WTC11 (cell line): ENCODE measurements around the gene P4HB. TPM values are rescaled to one million over a fixed set of nuclear protein-coding genes. Genes with fewer than 3 reads are reported as not detected.

ENCODE experiments used
- ATAC-seq: fragments of 200-7000 bp; cut with Tn5 transposase; 2 replicates; pipeline ENCODE4 v1.10.0; 2021; ENCODE audit warnings: mild to moderate bottlenecking, moderate library complexity
- CTCF ChIA-PET: fragments of 300-600 bp; sonication (Branson Sonifier 250); formaldehyde crosslinking; loops from one replicate; lab custom pipeline; 2021; ENCODE audit warnings: antibody characterized with exemption; lab: Charles Lee
- POLR2A ChIA-PET: fragments of 350-600 bp; sonication (Branson Sonifier 250); formaldehyde crosslinking; loops from one replicate; lab custom pipeline; 2021; ENCODE audit warnings: antibody characterized with exemption; lab: Charles Lee
- DNase-seq: peaks from one replicate; pipeline ENCODE4 v3.0.0; 2021; ENCODE audit warnings: low spot score
- H3K27ac Mint-ChIP-seq: 2 replicates; pipeline ENCODE4 v1.8.0; 2021; ENCODE audit warnings: mixed read lengths
- H3K27me3 Mint-ChIP-seq: 2 replicates; pipeline ENCODE4 v1.8.0; 2021; ENCODE audit warnings: low read depth, mild to moderate bottlenecking, moderate library complexity, mixed read lengths
- H3K36me3 Mint-ChIP-seq: 2 replicates; pipeline ENCODE4 v1.8.0; 2021; ENCODE audit warnings: mixed read lengths
- H3K4me1 Mint-ChIP-seq: 2 replicates; pipeline ENCODE4 v1.8.0; 2022; ENCODE audit warnings: mixed read lengths
- H3K4me3 Mint-ChIP-seq: 2 replicates; pipeline ENCODE4 v1.8.0; 2021; ENCODE audit warnings: mild to moderate bottlenecking, moderate library complexity, mixed read lengths
- H3K9me3 Mint-ChIP-seq: 2 replicates; pipeline ENCODE4 v1.8.0; 2021; ENCODE audit warnings: mixed read lengths
- ATF1 ChIP-seq: sonication (generic); formaldehyde crosslinking; IDR thresholded peaks from 2 replicates; pipeline ENCODE4 v1.8.1; 2023; ENCODE audit warnings: mild to moderate bottlenecking, moderate library complexity, missing genetic modification reagents
- ATF2 ChIP-seq: sonication (generic); formaldehyde crosslinking; IDR thresholded peaks from 2 replicates; pipeline ENCODE4 v1.8.1; 2022; ENCODE audit warnings: low read depth, missing genetic modification reagents, borderline replicate concordance
- CDX4 ChIP-seq: fragments of 250-450 bp; sonication (Bioruptor Pico); IDR thresholded peaks from 2 replicates; pipeline ENCODE4 v1.9.0; 2021; ENCODE audit warnings: moderate library complexity, mild to moderate bottlenecking, inconsistent platforms, borderline replicate concordance
- EMX1 ChIP-seq: fragments of 250-450 bp; sonication (Bioruptor Pico); IDR thresholded peaks from 2 replicates; pipeline ENCODE4 v1.8.0; 2021; ENCODE audit warnings: mild to moderate bottlenecking
- FOXJ3 ChIP-seq: sonication (generic); formaldehyde crosslinking; IDR thresholded peaks from 2 replicates; pipeline ENCODE4 v1.9.0; 2021; ENCODE audit warnings: missing genetic modification reagents, mild to moderate bottlenecking, borderline replicate concordance
- FOXK1 ChIP-seq: sonication (generic); formaldehyde crosslinking; IDR thresholded peaks from 2 replicates; pipeline ENCODE4 v1.8.0; 2022; ENCODE audit warnings: mild to moderate bottlenecking, moderate library complexity, missing genetic modification reagents
- JAZF1 ChIP-seq: fragments of 250-450 bp; sonication (Bioruptor Pico); IDR thresholded peaks from 2 replicates; pipeline ENCODE4 v1.9.0; 2021; ENCODE audit warnings: moderate library complexity, mild to moderate bottlenecking, inconsistent platforms
- PRRX2 ChIP-seq: fragments of 250-450 bp; sonication (Bioruptor Pico); IDR thresholded peaks from 2 replicates; pipeline ENCODE4 v1.8.0; 2021; ENCODE audit warnings: mild to moderate bottlenecking
- RORB ChIP-seq: fragments of 250-450 bp; sonication (Bioruptor Pico); IDR thresholded peaks from 2 replicates; pipeline ENCODE4 v1.9.0; 2021; ENCODE audit warnings: mild to moderate bottlenecking
- SP1 ChIP-seq: sonication (generic); formaldehyde crosslinking; conservative IDR thresholded peaks from 2 replicates; pipeline ENCODE4 v1.8.1; 2022; ENCODE audit warnings: missing genetic modification reagents
- TP53 ChIP-seq: sonication (generic); formaldehyde crosslinking; IDR thresholded peaks from 2 replicates; pipeline ENCODE4 v1.8.1; 2023; ENCODE audit warnings: mild to moderate bottlenecking, missing genetic modification reagents
- USF2 ChIP-seq: sonication (generic); formaldehyde crosslinking; IDR thresholded peaks from 2 replicates; pipeline ENCODE4 v1.8.1; 2023; ENCODE audit warnings: mild to moderate bottlenecking, missing genetic modification reagents, moderate library complexity
- ZNF219 ChIP-seq: sonication (generic); formaldehyde crosslinking; IDR thresholded peaks from 2 replicates; pipeline ENCODE4 v1.8.0; 2023; ENCODE audit warnings: missing genetic modification reagents, mild to moderate bottlenecking, borderline replicate concordance
- ZNF396 ChIP-seq: fragments of 250-450 bp; sonication (Bioruptor Pico); IDR thresholded peaks from 2 replicates; pipeline ENCODE4 v1.8.0; 2021; ENCODE audit warnings: mild to moderate bottlenecking, moderate library complexity, borderline replicate concordance
- ZNF671 ChIP-seq: fragments of 250-450 bp; sonication (Bioruptor Pico); IDR thresholded peaks from 2 replicates; pipeline ENCODE4 v1.8.0; 2021; ENCODE audit warnings: mild to moderate bottlenecking
- total RNA-seq: library from RNA; stranded (reverse); gene quantifications from 3 replicates; pipeline ENCODE4 v1.2.3, GENCODE V29; 2021
- TF ChIP-seq, protein P1 (sequence below): fragments of 250-450 bp; sonication (Bioruptor Pico); conservative IDR thresholded peaks from 2 replicates; pipeline ENCODE4 v1.9.0; 2021; ENCODE audit warnings: mild to moderate bottlenecking
- TF ChIP-seq, protein P2 (sequence below): sonication (generic); formaldehyde crosslinking; IDR thresholded peaks from 2 replicates; pipeline ENCODE4 v1.8.0; 2022; ENCODE audit warnings: mild to moderate bottlenecking, missing genetic modification reagents
- TF ChIP-seq, protein P3 (sequence below): sonication (generic); formaldehyde crosslinking; IDR thresholded peaks from 2 replicates; pipeline ENCODE4 v1.8.0; 2023; ENCODE audit warnings: mild to moderate bottlenecking, missing genetic modification reagents
- TF ChIP-seq, protein P4 (sequence below): sonication (generic); formaldehyde crosslinking; IDR thresholded peaks from 2 replicates; pipeline ENCODE4 v1.8.1; 2022; ENCODE audit warnings: missing genetic modification reagents, borderline replicate concordance
- TF ChIP-seq, protein P5 (sequence below): sonication (generic); formaldehyde crosslinking; IDR thresholded peaks from 2 replicates; pipeline ENCODE4 v1.8.1; 2023; ENCODE audit warnings: mild to moderate bottlenecking, missing genetic modification reagents

P4HB gene
- total RNA-seq, 1 experiment from 2014 or later = 380 TPM

DNA sequence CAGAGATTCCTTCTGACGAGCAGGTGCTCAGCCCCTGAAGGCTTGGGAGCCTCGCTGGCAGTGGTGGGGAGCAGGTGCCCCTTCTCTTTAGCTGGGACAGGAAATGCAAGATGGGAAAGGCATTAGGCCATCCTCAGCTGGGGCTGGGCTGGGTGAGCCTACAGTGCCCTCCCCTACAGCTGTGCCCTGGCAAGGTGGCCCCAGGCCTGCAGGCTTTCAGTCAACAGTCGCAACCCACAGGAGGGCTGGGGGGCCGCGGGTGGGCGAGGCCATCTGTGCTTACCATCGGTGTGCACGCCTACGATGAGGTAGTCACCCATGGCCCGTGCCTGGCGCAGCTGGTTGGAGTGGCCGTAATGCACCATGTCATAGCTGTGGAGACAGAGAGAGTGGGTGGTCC, 48.9 kb upstream of the P4HB start:
- ChIA-PET CTCF (interaction anchor here (1.6 to 3.4 kb wide), 3 partner anchors 14 to 110 kb away, joined by 4 to 15 read pairs (median 4); partner anchors contain the start of gene MAFG), POLR2A (no interaction called here)
- peaks cover 3% of the 10 kb centered on the region; the same call in 1 of the 2 replicates for H3K4me1 Mint-ChIP-seq
- H3K36me3 Mint-ChIP-seq = peaks cover 11% of the 10 kb centered on the region
- ATAC-seq = no peak
- TF ChIP-seq ATF1 (CRISPR knock-in tag) = no peak
- TF ChIP-seq SP1 = no peak
- TF ChIP-seq JAZF1 (CRISPR knock-in tag) = no peak
- TF ChIP-seq, protein P1, sequence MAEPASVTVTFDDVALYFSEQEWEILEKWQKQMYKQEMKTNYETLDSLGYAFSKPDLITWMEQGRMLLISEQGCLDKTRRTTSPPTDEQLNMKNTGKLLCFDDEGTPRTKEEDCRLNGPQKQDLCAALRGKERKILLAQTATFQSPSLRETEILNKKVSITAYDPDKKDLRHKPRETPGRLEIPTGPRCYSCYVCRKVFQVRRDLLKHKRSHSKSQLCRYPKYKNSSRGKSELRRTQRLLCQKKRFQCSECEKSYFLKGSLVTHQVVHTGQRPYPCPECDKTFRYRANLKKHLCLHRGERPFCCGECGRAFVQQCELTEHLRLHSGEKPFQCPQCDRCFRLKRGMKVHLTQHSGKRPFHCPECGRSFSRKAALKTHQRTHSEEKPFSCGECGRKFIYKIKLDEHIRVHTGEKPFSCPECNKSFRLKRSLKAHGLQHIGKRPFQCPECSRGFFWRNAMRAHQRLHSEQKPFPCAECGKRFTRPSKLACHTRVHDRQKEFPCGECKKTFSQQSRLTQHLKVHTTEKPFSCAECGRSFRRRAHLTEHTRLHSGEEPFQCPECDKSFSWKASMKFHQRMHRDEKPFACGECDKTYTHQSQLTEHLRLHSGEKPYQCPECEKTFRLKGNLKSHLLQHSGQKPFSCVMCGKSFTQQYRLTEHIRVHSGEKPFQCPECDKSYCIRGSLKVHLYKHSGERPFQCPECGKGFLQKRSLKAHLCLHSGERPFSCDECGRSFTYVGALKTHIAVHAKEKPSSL (CRISPR knock-in tag) = no peak
- TF ChIP-seq ZNF396 (CRISPR knock-in tag) = no peak
- TF ChIP-seq FOXJ3 (CRISPR knock-in tag) = no peak
- TF ChIP-seq CDX4 = no peak
- TF ChIP-seq, protein P2, sequence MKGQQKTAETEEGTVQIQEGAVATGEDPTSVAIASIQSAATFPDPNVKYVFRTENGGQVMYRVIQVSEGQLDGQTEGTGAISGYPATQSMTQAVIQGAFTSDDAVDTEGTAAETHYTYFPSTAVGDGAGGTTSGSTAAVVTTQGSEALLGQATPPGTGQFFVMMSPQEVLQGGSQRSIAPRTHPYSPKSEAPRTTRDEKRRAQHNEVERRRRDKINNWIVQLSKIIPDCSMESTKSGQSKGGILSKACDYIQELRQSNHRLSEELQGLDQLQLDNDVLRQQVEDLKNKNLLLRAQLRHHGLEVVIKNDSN (CRISPR knock-in tag) = no peak
- TF ChIP-seq ZNF671 = no peak
- TF ChIP-seq ZNF219 (CRISPR knock-in tag) = no peak
- no peak for TF ChIP-seq RORB
- no peak for TF ChIP-seq PRRX2
- no peak for TF ChIP-seq TP53 (CRISPR knock-in tag)
- TF ChIP-seq, protein P3, sequence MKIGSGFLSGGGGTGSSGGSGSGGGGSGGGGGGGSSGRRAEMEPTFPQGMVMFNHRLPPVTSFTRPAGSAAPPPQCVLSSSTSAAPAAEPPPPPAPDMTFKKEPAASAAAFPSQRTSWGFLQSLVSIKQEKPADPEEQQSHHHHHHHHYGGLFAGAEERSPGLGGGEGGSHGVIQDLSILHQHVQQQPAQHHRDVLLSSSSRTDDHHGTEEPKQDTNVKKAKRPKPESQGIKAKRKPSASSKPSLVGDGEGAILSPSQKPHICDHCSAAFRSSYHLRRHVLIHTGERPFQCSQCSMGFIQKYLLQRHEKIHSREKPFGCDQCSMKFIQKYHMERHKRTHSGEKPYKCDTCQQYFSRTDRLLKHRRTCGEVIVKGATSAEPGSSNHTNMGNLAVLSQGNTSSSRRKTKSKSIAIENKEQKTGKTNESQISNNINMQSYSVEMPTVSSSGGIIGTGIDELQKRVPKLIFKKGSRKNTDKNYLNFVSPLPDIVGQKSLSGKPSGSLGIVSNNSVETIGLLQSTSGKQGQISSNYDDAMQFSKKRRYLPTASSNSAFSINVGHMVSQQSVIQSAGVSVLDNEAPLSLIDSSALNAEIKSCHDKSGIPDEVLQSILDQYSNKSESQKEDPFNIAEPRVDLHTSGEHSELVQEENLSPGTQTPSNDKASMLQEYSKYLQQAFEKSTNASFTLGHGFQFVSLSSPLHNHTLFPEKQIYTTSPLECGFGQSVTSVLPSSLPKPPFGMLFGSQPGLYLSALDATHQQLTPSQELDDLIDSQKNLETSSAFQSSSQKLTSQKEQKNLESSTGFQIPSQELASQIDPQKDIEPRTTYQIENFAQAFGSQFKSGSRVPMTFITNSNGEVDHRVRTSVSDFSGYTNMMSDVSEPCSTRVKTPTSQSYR (CRISPR knock-in tag) = no peak
- TF ChIP-seq ATF2 (CRISPR knock-in tag) = no peak
- TF ChIP-seq, protein P4, sequence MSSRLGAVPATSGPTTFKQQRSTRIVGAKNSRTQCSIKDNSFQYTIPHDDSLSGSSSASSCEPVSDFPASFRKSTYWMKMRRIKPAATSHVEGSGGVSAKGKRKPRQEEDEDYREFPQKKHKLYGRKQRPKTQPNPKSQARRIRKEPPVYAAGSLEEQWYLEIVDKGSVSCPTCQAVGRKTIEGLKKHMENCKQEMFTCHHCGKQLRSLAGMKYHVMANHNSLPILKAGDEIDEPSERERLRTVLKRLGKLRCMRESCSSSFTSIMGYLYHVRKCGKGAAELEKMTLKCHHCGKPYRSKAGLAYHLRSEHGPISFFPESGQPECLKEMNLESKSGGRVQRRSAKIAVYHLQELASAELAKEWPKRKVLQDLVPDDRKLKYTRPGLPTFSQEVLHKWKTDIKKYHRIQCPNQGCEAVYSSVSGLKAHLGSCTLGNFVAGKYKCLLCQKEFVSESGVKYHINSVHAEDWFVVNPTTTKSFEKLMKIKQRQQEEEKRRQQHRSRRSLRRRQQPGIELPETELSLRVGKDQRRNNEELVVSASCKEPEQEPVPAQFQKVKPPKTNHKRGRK (CRISPR knock-in tag) = no peak
- no peak for TF ChIP-seq USF2
- TF ChIP-seq, protein P5, sequence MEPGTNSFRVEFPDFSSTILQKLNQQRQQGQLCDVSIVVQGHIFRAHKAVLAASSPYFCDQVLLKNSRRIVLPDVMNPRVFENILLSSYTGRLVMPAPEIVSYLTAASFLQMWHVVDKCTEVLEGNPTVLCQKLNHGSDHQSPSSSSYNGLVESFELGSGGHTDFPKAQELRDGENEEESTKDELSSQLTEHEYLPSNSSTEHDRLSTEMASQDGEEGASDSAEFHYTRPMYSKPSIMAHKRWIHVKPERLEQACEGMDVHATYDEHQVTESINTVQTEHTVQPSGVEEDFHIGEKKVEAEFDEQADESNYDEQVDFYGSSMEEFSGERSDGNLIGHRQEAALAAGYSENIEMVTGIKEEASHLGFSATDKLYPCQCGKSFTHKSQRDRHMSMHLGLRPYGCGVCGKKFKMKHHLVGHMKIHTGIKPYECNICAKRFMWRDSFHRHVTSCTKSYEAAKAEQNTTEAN (CRISPR knock-in tag) = no peak
- no peak for TF ChIP-seq FOXK1 (CRISPR knock-in tag)
- TF ChIP-seq EMX1 (CRISPR knock-in tag) = no peak
- TF ChIP-seq, all 79 proteins: peak for 0
- no peak for DNase-seq
- Mint-ChIP-seq H3K27ac (no peak overlapping the region), H3K9me3 (no peaks in the 10 kb centered on the region), H3K4me3 (no peak overlapping the region), H3K27me3 (no peaks in the 10 kb centered on the region)
